Fibroblast of skin of right quadriceps (primary cell): Measurements from ENCODE around the gene RNF26.

ENCODE experiments used
- DNase-seq: peaks from one replicate; pipeline ENCODE4 v3.0.0-alpha.2; 2013

Gene RNF26

GRCh38 chr11:119355091-119355843, 20.9 kb downstream of the RNF26 start:
- no peak for DNase-seq

GRCh38 chr11:119356349-119357031, 22.2 kb downstream of the RNF26 start:
- DNase-seq, result peak; percentile 72

- DNase-seq, result no peak
Measured at GRCh38 chr11:119357074-119357473, 22.7 kb downstream of the RNF26 start.

- no peak for DNase-seq
Measured at GRCh38 chr11:119359365-119360214, 25.3 kb downstream of the RNF26 start.

GRCh38 chr11:119361056-119361787, 26.9 kb downstream of the RNF26 start:
- peak; percentile 83 for DNase-seq

GRCh38 chr11:119361941-119362725, 27.8 kb downstream of the RNF26 start:
- DNase-seq, result no peak

GRCh38 chr11:119362741-119363080, 28.4 kb downstream of the RNF26 start:
- no peak for DNase-seq

GRCh38 chr11:119363081-119363850, 28.9 kb downstream of the RNF26 start:
- no peak for DNase-seq

GRCh38 chr11:119363851-119364590, 29.7 kb downstream of the RNF26 start:
- peak; percentile 40 for DNase-seq

- no peak for DNase-seq
Measured at GRCh38 chr11:119365071-119365591, 30.8 kb downstream of the RNF26 start.

- DNase-seq, result no peak
Measured at GRCh38 chr11:119366690-119367620, 32.6 kb downstream of the RNF26 start.

GRCh38 chr11:119367661-119368120, 33.4 kb downstream of the RNF26 start:
- DNase-seq, result no peak

- DNase-seq, result no peak
Measured at GRCh38 chr11:119368121-119369034, 34.1 kb downstream of the RNF26 start.

GRCh38 chr11:119369132-119369925, 35.0 kb downstream of the RNF26 start:
- no peak for DNase-seq

GRCh38 chr11:119370486-119371046, 36.2 kb downstream of the RNF26 start:
- no peak for DNase-seq

- DNase-seq, result no peak
Measured at GRCh38 chr11:119371067-119371601, 36.8 kb downstream of the RNF26 start.
